ELR (cell line): ENCODE measurements around the gene BRD4.
A peak's percentile ranks its signal among the peaks of the same experiment; 100 is the strongest.
"Not testable (repeated sequence)": the region's sequence is repeated elsewhere in the genome, so short reads cannot be mapped to it uniquely, and the experiment has no call there.

Experiments
- DNase-seq: peaks from one replicate; pipeline ENCODE4 v3.0.0-alpha.2; 2015; ENCODE audit warnings: low read depth

BRD4 gene

GRCh38 chr19:15332311-15332996, at the start of gene BRD4:
Gene BRD4, minus strand, starts transcription at chr19:15332539. Its CDS starts 59,440 bp downstream, at chr19:15273099.
- DNase-seq, result peak; percentile 76

- no peak for DNase-seq
Observed at GRCh38 chr19:15381864-15382263, 49.5 kb upstream of the BRD4 start.

GRCh38 chr19:15381429-15381828, 49.1 kb upstream of the BRD4 start:
- no peak for DNase-seq

- peak; percentile 58 for DNase-seq
Observed at GRCh38 chr19:15379999-15380647, 47.8 kb upstream of the BRD4 start.

GRCh38 chr19:15379083-15379998, 47.0 kb upstream of the BRD4 start, which contains the start of gene AKAP8:
Gene AKAP8, minus strand, starts transcription at chr19:15379787. Its CDS starts 56 bp downstream, at chr19:15379731.
- peak; percentile 98 for DNase-seq

GRCh38 chr19:15378534-15379082, 46.3 kb upstream of the BRD4 start:
- peak; percentile 67 for DNase-seq

GRCh38 chr19:15374796-15375440, 42.6 kb upstream of the BRD4 start:
- no peak for DNase-seq

- no peak for DNase-seq
Observed at GRCh38 chr19:15374105-15374651, 41.8 kb upstream of the BRD4 start.

GRCh38 chr19:15373644-15374043, 41.3 kb upstream of the BRD4 start:
- no peak for DNase-seq

- DNase-seq, result no peak
Observed at GRCh38 chr19:15372891-15373301, 40.6 kb upstream of the BRD4 start.

GRCh38 chr19:15372470-15372869, 40.1 kb upstream of the BRD4 start:
- no peak for DNase-seq

- DNase-seq, result no peak
Observed at GRCh38 chr19:15371786-15372380, 39.5 kb upstream of the BRD4 start.

- no peak for DNase-seq
Observed at GRCh38 chr19:15371119-15371518, 38.8 kb upstream of the BRD4 start.

- DNase-seq, result no peak
Observed at GRCh38 chr19:15369594-15369891, 37.2 kb upstream of the BRD4 start.

GRCh38 chr19:15368798-15369593, 36.7 kb upstream of the BRD4 start:
- no peak for DNase-seq

GRCh38 chr19:15368051-15368632, 35.8 kb upstream of the BRD4 start:
- DNase-seq, result no peak

- DNase-seq, result no peak
Observed at GRCh38 chr19:15367439-15367838, 35.1 kb upstream of the BRD4 start.

GRCh38 chr19:15365264-15365663, 32.9 kb upstream of the BRD4 start:
- no peak for DNase-seq

GRCh38 chr19:15363791-15364190, 31.5 kb upstream of the BRD4 start:
- not testable (repeated sequence) for DNase-seq

- DNase-seq, result not testable (repeated sequence)
Observed at GRCh38 chr19:15363048-15363447, 30.7 kb upstream of the BRD4 start.
